ENCODE results near the gene TEX22. TPM values are rescaled to one million over a fixed set of nuclear protein-coding genes. Genes with fewer than 3 reads are reported as not detected.

Gene TEX22
- total and polyA plus RNA-seq, 7 donors, result 0.50 TPM; not detected in 6

GRCh38 chr14:105383083-105383730 lies 15.1 kb upstream of the TEX22 start:
- intact Hi-C loops (cut with DNase I), result no loop called here
- Histone ChIP-seq H3K27me3 (no peaks in the 10 kb centered on the region), H3K9me3 (no peaks in the 10 kb centered on the region), H3K27ac (no peak overlapping the region), H3K36me3 (peaks cover 11 to 88% (median 38%) of the 10 kb centered on the region in 4 donors), H3K4me1 (no peaks in the 10 kb centered on the region), H3K4me3 (no peak overlapping the region)
- no peak for DNase-seq
- no peak for TF ChIP-seq POLR2AphosphoS5 (IDR thresholded peaks at IDR 0.05)
- no peak for TF ChIP-seq EP300 (IDR thresholded peaks at IDR 0.05)
- no peak for TF ChIP-seq POLR2A (IDR thresholded peaks at IDR 0.05)
- TF ChIP-seq, protein P1, sequence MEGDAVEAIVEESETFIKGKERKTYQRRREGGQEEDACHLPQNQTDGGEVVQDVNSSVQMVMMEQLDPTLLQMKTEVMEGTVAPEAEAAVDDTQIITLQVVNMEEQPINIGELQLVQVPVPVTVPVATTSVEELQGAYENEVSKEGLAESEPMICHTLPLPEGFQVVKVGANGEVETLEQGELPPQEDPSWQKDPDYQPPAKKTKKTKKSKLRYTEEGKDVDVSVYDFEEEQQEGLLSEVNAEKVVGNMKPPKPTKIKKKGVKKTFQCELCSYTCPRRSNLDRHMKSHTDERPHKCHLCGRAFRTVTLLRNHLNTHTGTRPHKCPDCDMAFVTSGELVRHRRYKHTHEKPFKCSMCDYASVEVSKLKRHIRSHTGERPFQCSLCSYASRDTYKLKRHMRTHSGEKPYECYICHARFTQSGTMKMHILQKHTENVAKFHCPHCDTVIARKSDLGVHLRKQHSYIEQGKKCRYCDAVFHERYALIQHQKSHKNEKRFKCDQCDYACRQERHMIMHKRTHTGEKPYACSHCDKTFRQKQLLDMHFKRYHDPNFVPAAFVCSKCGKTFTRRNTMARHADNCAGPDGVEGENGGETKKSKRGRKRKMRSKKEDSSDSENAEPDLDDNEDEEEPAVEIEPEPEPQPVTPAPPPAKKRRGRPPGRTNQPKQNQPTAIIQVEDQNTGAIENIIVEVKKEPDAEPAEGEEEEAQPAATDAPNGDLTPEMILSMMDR (IDR thresholded peaks at IDR 0.05), result no peak
- WGBS, 2 donors, result 97 to 98% methylated on average over 32 of the region's 32 CpGs

- 90 to 94% methylated on average over 23 of the region's 23 CpGs for WGBS, 2 donors
- intact Hi-C loops (cut with DNase I), result no loop called here
- Histone ChIP-seq H3K36me3 (peaks cover 11 to 88% (median 38%) of the 10 kb centered on the region in 4 donors), H3K27ac (no peak overlapping the region), H3K4me1 (peaks cover 0 to 3% (median 1%) of the 10 kb centered on the region in 4 donors), H3K4me3 (no peak overlapping the region), H3K9me3 (no peaks in the 10 kb centered on the region), H3K27me3 (no peaks in the 10 kb centered on the region)
- DNase-seq, result no peak
- TF ChIP-seq, protein P1 (IDR thresholded peaks at IDR 0.05), result no peak
- TF ChIP-seq POLR2A (IDR thresholded peaks at IDR 0.05) (no peak), POLR2AphosphoS5 (IDR thresholded peaks at IDR 0.05) (no peak), EP300 (IDR thresholded peaks at IDR 0.05) (no peak)
Measured at GRCh38 chr14:105384041-105384557, 14.2 kb upstream of the TEX22 start.

DNA sequence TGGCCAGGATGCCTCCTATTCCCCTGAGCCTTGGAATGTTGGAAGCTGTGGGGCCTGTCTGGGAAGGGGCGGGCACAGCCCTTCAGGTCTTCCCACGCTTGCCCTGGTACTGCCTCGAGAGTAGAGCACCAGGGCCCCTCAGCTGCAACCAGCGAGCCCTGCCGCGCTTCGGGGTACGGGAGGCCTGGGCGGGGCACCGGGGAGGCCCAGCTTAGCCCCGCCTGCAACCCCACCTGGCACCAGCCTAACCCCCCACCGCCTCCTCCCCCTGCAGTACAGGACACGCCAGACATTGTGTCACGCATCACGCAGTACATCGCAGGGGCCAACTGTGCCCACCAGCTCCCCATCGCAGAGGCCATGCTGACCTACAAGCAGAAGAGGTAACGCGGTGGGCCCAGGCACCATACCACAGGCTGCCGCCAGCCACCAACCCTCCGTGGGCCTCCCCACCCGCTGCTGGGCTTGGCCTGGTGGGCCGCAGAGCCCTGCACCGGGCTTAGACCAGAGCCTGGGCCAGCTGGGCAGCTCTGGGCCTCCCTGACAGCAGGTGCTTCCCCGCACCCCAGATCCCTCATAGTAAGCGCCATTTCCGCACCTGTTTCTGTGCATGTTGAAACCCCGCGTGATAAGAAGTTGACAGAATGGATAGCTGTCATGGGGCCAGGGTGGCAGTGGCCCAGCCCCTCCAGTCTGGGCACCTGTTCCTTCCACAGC lies 13.6 kb upstream of the TEX22 start:
- WGBS, 2 donors, result 97% methylated on average over 29 of the region's 29 CpGs
- Histone ChIP-seq H3K4me1 (peaks cover 0 to 9% (median 7%) of the 10 kb centered on the region in 4 donors), H3K27ac (no peak overlapping the region), H3K9me3 (no peaks in the 10 kb centered on the region), H3K27me3 (no peaks in the 10 kb centered on the region), H3K36me3 (peaks cover 11 to 83% (median 38%) of the 10 kb centered on the region in 4 donors), H3K4me3 (no peak overlapping the region)
- no peak for DNase-seq
- TF ChIP-seq POLR2AphosphoS5 (IDR thresholded peaks at IDR 0.05) (no peak), EP300 (IDR thresholded peaks at IDR 0.05) (no peak), POLR2A (IDR thresholded peaks at IDR 0.05) (no peak)
- TF ChIP-seq, protein P1 (IDR thresholded peaks at IDR 0.05), result no peak
- intact Hi-C loops (cut with DNase I), result no loop called here

GRCh38 chr14:105385322-105385637 lies 13.1 kb upstream of the TEX22 start:
- peaks cover 11 to 78% (median 38%) of the 10 kb centered on the region in 4 donors for H3K36me3 ChIP-seq
- peaks cover 0 to 14% (median 10%) of the 10 kb centered on the region in 4 donors for H3K4me1 ChIP-seq
- WGBS, 2 donors, result 96% methylated on average over 19 of the region's 19 CpGs
- H3K27me3 ChIP-seq, result no peaks in the 10 kb centered on the region
- no peak overlapping the region for H3K27ac ChIP-seq
- intact Hi-C loops (cut with DNase I), result no loop called here
- TF ChIP-seq, protein P1 (IDR thresholded peaks at IDR 0.05), result no peak
- DNase-seq, result no peak
- no peaks in the 10 kb centered on the region for H3K9me3 ChIP-seq
- no peak overlapping the region for H3K4me3 ChIP-seq

All from sigmoid colon (tissue), 7 donors.